Progenitor cell of endocrine pancreas (in vitro differentiated cells): Measurements from ENCODE around the gene CACNB4. TPM values are rescaled to one million over a fixed set of nuclear protein-coding genes. Genes with fewer than 3 reads are reported as not detected.
A peak's percentile ranks its signal among the peaks of the same experiment; 100 is the strongest.
"Not testable (repeated sequence)": the region's sequence is repeated elsewhere in the genome, so short reads cannot be mapped to it uniquely, and the experiment has no call there.

Experiments
- DNase-seq: peaks from one replicate; pipeline ENCODE4 v3.0.0; 2021; ENCODE audit warnings: low spot score; ENCODE audit not compliant: unreplicated experiment
- H3K27ac Mint-ChIP-seq: 2 replicates; pipeline ENCODE4 v1.8.0; 2021; ENCODE audit warnings: mild to moderate bottlenecking, moderate library complexity, mixed read lengths
- H3K27me3 Mint-ChIP-seq: 2 replicates; pipeline ENCODE4 v1.8.0; 2021; ENCODE audit warnings: mixed read lengths
- H3K36me3 Mint-ChIP-seq: 2 replicates; pipeline ENCODE4 v1.8.0; 2022; ENCODE audit warnings: mixed read lengths; ENCODE audit not compliant: insufficient read depth
- H3K4me1 Mint-ChIP-seq: 2 replicates; pipeline ENCODE4 v1.8.0; 2021; ENCODE audit warnings: low read depth, mixed read lengths
- H3K4me3 Mint-ChIP-seq: 2 replicates; pipeline ENCODE4 v1.8.0; 2021; ENCODE audit warnings: low read depth, mild to moderate bottlenecking, moderate library complexity, mixed read lengths
- H3K9me3 Mint-ChIP-seq: 2 replicates; pipeline ENCODE4 v1.8.0; 2021; ENCODE audit warnings: low read depth, mixed read lengths
- CTCF ChIP-seq: fragments of 200-600 bp; sonication (generic); IDR thresholded peaks from one replicate; pipeline ENCODE4 v1.5.0; 2021; ENCODE audit warnings: antibody characterized with exemption, mild to moderate bottlenecking; ENCODE audit not compliant: unreplicated experiment
- total RNA-seq: library from RNA; stranded (reverse); gene quantifications from 2 replicates; pipeline ENCODE4 v1.2.1, GENCODE V29; 2021

The CACNB4 gene
- total RNA-seq, 1 donor from 2014 or later = 2.5 TPM

GRCh38 chr2:152122161-152122560 lies 23.3 kb upstream of the CACNB4 start:
- DNase-seq = no peak
- no peak for TF ChIP-seq CTCF
- H3K27ac Mint-ChIP-seq = no peak overlapping the region
- peaks cover 8% of the 10 kb centered on the region for H3K36me3 Mint-ChIP-seq
- H3K27me3 Mint-ChIP-seq = no peaks in the 10 kb centered on the region
- H3K4me3 Mint-ChIP-seq = no peak overlapping the region
- no peaks in the 10 kb centered on the region for H3K9me3 Mint-ChIP-seq
- H3K4me1 Mint-ChIP-seq = no peaks in the 10 kb centered on the region

GRCh38 chr2:152120430-152120829 lies 21.6 kb upstream of the CACNB4 start:
- no peaks in the 10 kb centered on the region for H3K27me3 Mint-ChIP-seq
- DNase-seq = no peak
- no peaks in the 10 kb centered on the region for H3K4me1 Mint-ChIP-seq
- H3K9me3 Mint-ChIP-seq = no peaks in the 10 kb centered on the region
- H3K27ac Mint-ChIP-seq = no peak overlapping the region
- H3K4me3 Mint-ChIP-seq = no peak overlapping the region
- TF ChIP-seq CTCF = no peak
- H3K36me3 Mint-ChIP-seq = peaks cover 11% of the 10 kb centered on the region

- peaks cover 9% of the 10 kb centered on the region for H3K36me3 Mint-ChIP-seq
- no peak for DNase-seq
These were observed 17.1 kb upstream of the CACNB4 start for GRCh38 chr2:152115952-152116351.

GRCh38 chr2:152114366-152114765 lies 15.5 kb upstream of the CACNB4 start:
- no peak for DNase-seq
- H3K4me3 Mint-ChIP-seq = no peak overlapping the region
- no peaks in the 10 kb centered on the region for H3K27me3 Mint-ChIP-seq
- no peaks in the 10 kb centered on the region for H3K4me1 Mint-ChIP-seq
- no peak for TF ChIP-seq CTCF
- no peaks in the 10 kb centered on the region for H3K9me3 Mint-ChIP-seq
- H3K36me3 Mint-ChIP-seq = peaks cover 8% of the 10 kb centered on the region
- H3K27ac Mint-ChIP-seq = no peak overlapping the region

More at GRCh38 chr2:152115952-152116351, 17.1 kb upstream of the CACNB4 start:
- no peaks in the 10 kb centered on the region for H3K4me1 Mint-ChIP-seq
- no peak overlapping the region for H3K27ac Mint-ChIP-seq
- TF ChIP-seq CTCF = no peak
- H3K9me3 Mint-ChIP-seq = no peaks in the 10 kb centered on the region
- H3K4me3 Mint-ChIP-seq = no peak overlapping the region
- H3K27me3 Mint-ChIP-seq = no peaks in the 10 kb centered on the region

- not testable (repeated sequence) for H3K27me3 Mint-ChIP-seq
These were observed 8.3 kb upstream of the CACNB4 start for GRCh38 chr2:152107140-152107539.

GRCh38 chr2:152106464-152106863 lies 7.6 kb upstream of the CACNB4 start:
- Mint-ChIP-seq H3K4me1 (no peaks in the 10 kb centered on the region), H3K27me3 (peaks cover 5% of the 10 kb centered on the region), H3K27ac (peak overlapping the region; percentile 39), H3K36me3 (no peaks in the 10 kb centered on the region), H3K4me3 (no peak overlapping the region), H3K9me3 (no peaks in the 10 kb centered on the region)
- no peak for TF ChIP-seq CTCF
- DNase-seq = no peak

More at GRCh38 chr2:152107140-152107539, 8.3 kb upstream of the CACNB4 start:
- not testable (repeated sequence) for H3K4me1 Mint-ChIP-seq, H3K4me3 Mint-ChIP-seq, DNase-seq, H3K27ac Mint-ChIP-seq, H3K36me3 Mint-ChIP-seq, H3K9me3 Mint-ChIP-seq
